PC-3 (cell line): Measurements from ENCODE around the gene IRF3. TPM values are rescaled to one million over a fixed set of nuclear protein-coding genes. Genes with fewer than 3 reads are reported as not detected.
A peak's percentile ranks its signal among the peaks of the same experiment; 100 is the strongest.

Experiments
- ATAC-seq: fragments of 200-7000 bp; cut with Tn5 transposase; 2 replicates; pipeline ENCODE4 v1.9.1; 2020; ENCODE audit warnings: mild to moderate bottlenecking, moderate library complexity
- BruUV-seq: library from RNA; stranded (reverse); fragments of 400-500 nt; replicated peaks from 2 replicates; lab custom pipeline; 2021; lab: Mats Ljungman, UMichigan
- CTCF ChIA-PET: fragments of 300-600 bp; sonication (Branson Sonifier 250); formaldehyde crosslinking; loops from one replicate; lab custom pipeline; 2022; ENCODE audit warnings: antibody characterized with exemption; lab: Charles Lee
- POLR2A ChIA-PET: fragments of 300-600 bp; sonication (Branson Sonifier 250); formaldehyde crosslinking; loops from one replicate; lab custom pipeline; 2022; ENCODE audit warnings: antibody characterized with exemption; ENCODE audit not compliant: unreplicated experiment; lab: Charles Lee
- DNase-seq: peaks from one replicate; pipeline ENCODE4 v3.0.0-alpha.2; 2015
- H2AFZ ChIP-seq: fragments of 300-600 bp; sonication (generic); 2 replicates; pipeline ENCODE4 v1.6.0; 2016; ENCODE audit warnings: antibody characterized with exemption, low read length
- H3F3A ChIP-seq: fragments of 300-600 bp; sonication (generic); one replicate; pipeline ENCODE4 v1.6.0; 2017; ENCODE audit warnings: antibody characterized with exemption, low read length, control low read depth, mild to moderate bottlenecking; ENCODE audit not compliant: unreplicated experiment
- H3K27ac ChIP-seq: fragments of 300-600 bp; sonication (generic); 2 replicates; pipeline ENCODE4 v1.5.1; 2016; ENCODE audit warnings: mild to moderate bottlenecking, low read length
- H3K27me3 ChIP-seq: fragments of 300-600 bp; sonication (generic); 2 replicates; pipeline ENCODE4 v1.6.1; 2016; ENCODE audit warnings: low read length, mixed read lengths
- H3K36me3 ChIP-seq: fragments of 300-600 bp; sonication (generic); 2 replicates; pipeline ENCODE4 v1.6.1; 2016; ENCODE audit warnings: low read depth, mixed run types, low read length, mixed read lengths
- H3K4me1 ChIP-seq: fragments of 300-600 bp; sonication (generic); 2 replicates; pipeline ENCODE4 v1.5.1; 2016; ENCODE audit warnings: low read length; ENCODE audit not compliant: insufficient read depth
- H3K4me2 ChIP-seq: fragments of 300-600 bp; sonication (generic); 2 replicates; pipeline ENCODE4 v1.6.0; 2016; ENCODE audit warnings: low read length
- H3K4me3 ChIP-seq: fragments of 300-600 bp; sonication (generic); 2 replicates; pipeline ENCODE4 v1.5.1; 2016; ENCODE audit warnings: mild to moderate bottlenecking, low read length, mixed read lengths
- H3K79me2 ChIP-seq: fragments of 300-600 bp; sonication (generic); 2 replicates; pipeline ENCODE4 v1.6.1; 2017; ENCODE audit warnings: low read length, mixed read lengths
- H3K9ac ChIP-seq: fragments of 300-600 bp; sonication (generic); 2 replicates; pipeline ENCODE4 v1.6.0; 2016; ENCODE audit warnings: mild to moderate bottlenecking, low read length
- H3K9me2 ChIP-seq: fragments of 300-600 bp; sonication (generic); replicated peaks from 2 replicates; pipeline ENCODE4 v1.6.1; 2016; ENCODE audit warnings: mixed run types, low read length, mixed read lengths
- H3K9me3 ChIP-seq: fragments of 300-600 bp; sonication (generic); 2 replicates; pipeline ENCODE4 v1.6.1; 2016; ENCODE audit warnings: low read length, mixed read lengths
- H4K20me1 ChIP-seq: fragments of 300-600 bp; sonication (generic); 2 replicates; pipeline ENCODE4 v1.6.1; 2016; ENCODE audit warnings: low read length, mixed read lengths
- CTCF ChIP-seq: fragments of 300-600 bp; sonication (generic); conservative IDR thresholded peaks from 2 replicates; pipeline ENCODE4 v1.5.1; 2017; ENCODE audit warnings: antibody characterized with exemption, low read depth, mild to moderate bottlenecking, low read length
- EZH2 ChIP-seq: fragments of 300-600 bp; sonication (generic); IDR thresholded peaks from one replicate; pipeline ENCODE4 v1.6.1; 2017; ENCODE audit warnings: antibody characterized with exemption, mild to moderate bottlenecking, low read length; ENCODE audit not compliant: unreplicated experiment
- EZH2phosphoT487 ChIP-seq: fragments of 300-600 bp; sonication (generic); IDR thresholded peaks from 2 replicates; pipeline ENCODE4 v1.6.1; 2018; ENCODE audit warnings: mild to moderate bottlenecking, antibody characterized with exemption, low read length, borderline replicate concordance
- intact Hi-C: fragments of 100-400 bp; cut with micrococcal nuclease; formaldehyde crosslinking; loops from 2 replicates; pipeline ENCODE4 v1.9.0; 2023
- total RNA-seq: library from RNA; depleted of rRNA; stranded (reverse); fragments of >200 nt; gene quantifications from 2 replicates; pipeline ENCODE4 v1.2.3, GENCODE V29; 2014

IRF3 gene
- total RNA-seq, 1 experiment from 2014 or later = 236 TPM

- H3K4me3 ChIP-seq = peak overlapping the region; percentile 75
- no peaks in the 10 kb centered on the region for H3K9me3 ChIP-seq
- no peaks in the 10 kb centered on the region for H3K27me3 ChIP-seq
- peak overlapping the region; percentile 96 for H3K4me2 ChIP-seq
- H2AFZ ChIP-seq = peak overlapping the region; percentile 51
- intact Hi-C loops = loop anchor here (1.0 to 2.0 kb wide), 5 partner anchors 25 to 143 kb away; partner anchors contain the start of genes BCL2L12, IRF3 and RPS11
- peak overlapping the region; percentile 41 for H3K27ac ChIP-seq
- H3K9me2 ChIP-seq = no peaks in the 10 kb centered on the region
- peaks cover 2% of the 10 kb centered on the region; the same call in 1 of the 2 replicates for H3K36me3 ChIP-seq
- no TSS peak for BruUV-seq
- ATAC-seq = no peak
- peaks cover 34% of the 10 kb centered on the region for H3K79me2 ChIP-seq
- ChIA-PET CTCF (interaction anchor here (0.7 to 1.0 kb wide), 4 partner anchors 37 to 92 kb away, joined by 3 to 4 read pairs (median 4); no protein-coding TSS in a partner anchor), POLR2A (interaction anchor here (0.6 to 1.6 kb wide), 12 partner anchors 22 to 497 kb away, joined by 3 to 21 read pairs (median 4); partner anchors contain the start of genes BCL2L12, IRF3, NOSIP and RCN3)
- H3K9ac ChIP-seq = peak overlapping the region; percentile 78
- peaks cover 52% of the 10 kb centered on the region for H3K4me1 ChIP-seq
- TF ChIP-seq EZH2 (no peak), EZH2phosphoT487 (no peak), CTCF (no peak)
- no peak for DNase-seq
- peaks cover 3% of the 10 kb centered on the region for H3F3A ChIP-seq
- no peaks in the 10 kb centered on the region for H4K20me1 ChIP-seq
Observed at GRCh38 chr19:49639401-49640112, 26.1 kb downstream of the IRF3 start.

GRCh38 chr19:49637821-49638738, 27.6 kb downstream of the IRF3 start:
- peak overlapping the region; percentile 96 for H3K4me2 ChIP-seq
- DNase-seq = peak; percentile 87

More at GRCh38 chr19:49637821-49638738, 27.6 kb downstream of the IRF3 start:
- peaks cover 19% of the 10 kb centered on the region for H3K79me2 ChIP-seq
- peaks cover 3% of the 10 kb centered on the region for H3F3A ChIP-seq
- no peaks in the 10 kb centered on the region for H3K36me3 ChIP-seq
- peak overlapping the region; percentile 29 for H3K9ac ChIP-seq
- H3K4me1 ChIP-seq = peaks cover 38% of the 10 kb centered on the region
- no peaks in the 10 kb centered on the region for H3K9me2 ChIP-seq
- peak overlapping the region; percentile 58 for H3K4me3 ChIP-seq
- H4K20me1 ChIP-seq = no peaks in the 10 kb centered on the region
- ChIA-PET POLR2A (no interaction called here), CTCF (interaction anchor here (0.6 kb wide), 1 partner anchor 43 kb away, joined by 6 read pairs; no protein-coding TSS in a partner anchor)
- intact Hi-C loops = no loop called here
- H3K27ac ChIP-seq = peak overlapping the region; percentile 50
- H3K9me3 ChIP-seq = no peaks in the 10 kb centered on the region
- ATAC-seq = peak; percentile 18
- TF ChIP-seq CTCF = no peak
- BruUV-seq = no TSS peak
- peak overlapping the region; percentile 29 for H2AFZ ChIP-seq
- H3K27me3 ChIP-seq = no peaks in the 10 kb centered on the region
